HepG2 (cell line): ENCODE measurements around the gene SLC24A5. TPM values are rescaled to one million over a fixed set of nuclear protein-coding genes. Genes with fewer than 3 reads are reported as not detected.

ENCODE experiments used
- ATAC-seq: fragments of 200-7000 bp; cut with Tn5 transposase; 3 replicates; pipeline ENCODE4 v1.9.1; 2020; ENCODE audit warnings: mild to moderate bottlenecking, moderate library complexity
- BruUV-seq: library from RNA; stranded (reverse); fragments of 400-500 nt; replicated peaks from 2 replicates; lab custom pipeline; 2021; lab: Mats Ljungman, UMichigan
- CTCF ChIA-PET: fragments of 300-600 bp; formaldehyde crosslinking; extraction: SDS; loops from one replicate; lab custom pipeline; 2021; ENCODE audit warnings: low total read pairs, inconsistent platforms, low intra/inter-chr PET ratio; lab: Yijun Ruan, JAX
- POLR2A ChIA-PET: fragments of 350-600 bp; sonication (Branson Sonifier 250); formaldehyde crosslinking; loops from one replicate; lab custom pipeline; 2020; ENCODE audit warnings: antibody characterized with exemption, inconsistent platforms; lab: Yijun Ruan, JAX
- DNase-seq: peaks from one replicate; pipeline ENCODE4 v3.0.0-alpha.2; 2015; ENCODE audit warnings: low spot score
- FAIRE-seq: peaks from 3 replicates; lab custom pipeline; 2011; peaks lifted over from hg19 to GRCh38; lab: Jason Lieb, UNC
- H2AFZ ChIP-seq: one replicate; pipeline ENCODE4 v1.6.1; 2011; ENCODE audit warnings: low read length, inconsistent platforms
- H3K27ac ChIP-seq: fragments of 300-600 bp; 3 replicates; pipeline ENCODE4 v1.8.0; 2011; ENCODE audit warnings: mixed run types, mild to moderate bottlenecking, mixed read lengths, low read length, inconsistent platforms; ENCODE audit not compliant: insufficient read depth; ENCODE audit errors: extremely low read length
- H3K27me3 ChIP-seq, 2 experiments: fragments of 200-600 bp in 1 of 2; 2 replicates in 1 of 2; 3 replicates in 1 of 2; pipeline versions ENCODE4 v1.6.0 to v1.8.0; 2011; ENCODE audit warnings: low read length in 2 of 2, mild to moderate bottlenecking in 2 of 2, moderate library complexity in 2 of 2, inconsistent platforms in 1 of 2; ENCODE audit not compliant: insufficient read depth in 2 of 2, control insufficient read depth in 1 of 2
- H3K36me3 ChIP-seq, 2 experiments: fragments of 200-600 bp in 1 of 2; replicated peaks in 1 of 2; 2 replicates in 1 of 2; 3 replicates in 1 of 2; pipeline versions ENCODE4 v1.5.1 to v1.8.0; 2011; ENCODE audit warnings: low read length in 2 of 2, inconsistent platforms in 1 of 2; ENCODE audit not compliant: insufficient read depth in 2 of 2, control insufficient read depth in 1 of 2
- H3K4me1 ChIP-seq: 2 replicates; pipeline ENCODE4 v1.5.1; 2012; ENCODE audit warnings: low read length, inconsistent platforms; ENCODE audit not compliant: insufficient read depth
- H3K4me2 ChIP-seq: 2 replicates; pipeline ENCODE4 v1.6.0; 2011; ENCODE audit warnings: low read depth, low read length, inconsistent platforms
- H3K4me3 ChIP-seq, 3 experiments: fragments of 200-600 bp in 1 of 3; sonication (generic), shearing (Covaris generic) in 1 of 3; replicated peaks in 1 of 3; 2 replicates each; pipeline ENCODE4 v1.5.1; 2011 to 2016; ENCODE audit warnings: low read length in 3 of 3, inconsistent platforms in 2 of 3, low read depth in 2 of 3, mild to moderate bottlenecking in 2 of 3, control low read depth in 1 of 3, mixed read lengths in 1 of 3; ENCODE audit not compliant: insufficient read depth in 1 of 3
- H3K79me2 ChIP-seq: one replicate; pipeline ENCODE4 v1.6.1; 2011; ENCODE audit warnings: low read length, inconsistent platforms; ENCODE audit not compliant: insufficient read depth
- H3K9ac ChIP-seq: 2 replicates; pipeline ENCODE4 v1.6.0; 2011; ENCODE audit warnings: mild to moderate bottlenecking, low read depth, low read length, inconsistent platforms; ENCODE audit not compliant: insufficient read depth
- H3K9me3 ChIP-seq: 2 replicates; pipeline ENCODE4 v1.5.1; 2012; ENCODE audit warnings: mild to moderate bottlenecking, low read length
- H4K20me1 ChIP-seq: 2 replicates; pipeline ENCODE4 v1.6.0; 2011; ENCODE audit warnings: inconsistent platforms, mild to moderate bottlenecking, low read length, moderate library complexity; ENCODE audit not compliant: insufficient read depth
- AKNA ChIP-seq: sonication (generic); formaldehyde crosslinking; IDR thresholded peaks from 2 replicates; pipeline ENCODE4 v1.4.0; 2020; ENCODE audit warnings: missing genetic modification reagents, borderline replicate concordance
- ATF1 ChIP-seq: IDR thresholded peaks from 2 replicates; pipeline ENCODE4 v1.6.1; 2016; ENCODE audit warnings: mild to moderate bottlenecking, control low read depth
- CENPBD1 ChIP-seq: sonication (generic); formaldehyde crosslinking; IDR thresholded peaks from 2 replicates; pipeline ENCODE4 v1.8.0; 2022; ENCODE audit warnings: missing genetic modification reagents, low read depth, mild to moderate bottlenecking, borderline replicate concordance
- FOXK2 ChIP-seq: fragments of 450-650 bp; IDR thresholded peaks from 2 replicates; pipeline ENCODE4 v1.6.1; 2016
- HNRNPL ChIP-seq: fragments of 200-400 bp; formaldehyde crosslinking; IDR thresholded peaks from 2 replicates; pipeline ENCODE4 v1.6.1; 2017; ENCODE audit warnings: mild to moderate bottlenecking, low read depth, low read length
- MAX ChIP-seq: IDR thresholded peaks from 2 replicates; pipeline ENCODE4 v1.6.1; 2012; ENCODE audit warnings: inconsistent platforms
- PPARG ChIP-seq: conservative IDR thresholded peaks from 2 replicates; pipeline ENCODE4 v1.6.1; 2016; ENCODE audit warnings: missing biosample characterization, missing genetic modification reagents
- STAG1 ChIP-seq: sonication (generic); formaldehyde crosslinking; IDR thresholded peaks from 2 replicates; pipeline ENCODE4 v1.4.0; 2020; ENCODE audit warnings: missing genetic modification reagents
- TFDP2 ChIP-seq: sonication (generic); formaldehyde crosslinking; IDR thresholded peaks from 2 replicates; pipeline ENCODE4 v1.4.0; 2020; ENCODE audit warnings: missing genetic modification reagents
- ZNF121 ChIP-seq: sonication (generic); formaldehyde crosslinking; IDR thresholded peaks from 2 replicates; pipeline ENCODE4 v1.5.0; 2020; ENCODE audit warnings: mild to moderate bottlenecking, missing genetic modification reagents
- ZNF543 ChIP-seq: sonication (generic); formaldehyde crosslinking; IDR thresholded peaks from 2 replicates; pipeline ENCODE4 v1.4.0; 2020; ENCODE audit warnings: mild to moderate bottlenecking, missing genetic modification reagents
- ZNF572 ChIP-seq: sonication (generic); formaldehyde crosslinking; IDR thresholded peaks from 2 replicates; pipeline ENCODE4 v1.5.1; 2020; ENCODE audit warnings: mild to moderate bottlenecking, missing genetic modification reagents
- WGBS: methylation state at CpG from one replicate; pipeline ENCODE4 v1.1.6; 2017; ENCODE audit warnings: low lambda C conversion rate; 5-methylcytosine and 5-hydroxymethylcytosine counted together
- in situ Hi-C: cut with HindIII; loops from 2 replicates; pipeline ENCODE4 v1.10.0; 2017; ENCODE audit warnings: low pct_unique_long_range_greater_than_20kb; ENCODE audit not compliant: extremely low pct_ligation_motif_present
- intact Hi-C: fragments of 100-400 bp; cut with micrococcal nuclease; formaldehyde crosslinking; loops from one replicate; pipeline ENCODE4 v1.10.0; 2022; ENCODE audit not compliant: unreplicated experiment
- polyA plus RNA-seq, 8 experiments: library from polyadenylated mRNA; depleted of rRNA in 3 of 8; stranded (reverse) in 7 of 8; unstranded in 1 of 8; fragments of >200 nt; fragmentation: Illumina TruSeq in 4 of 8; extraction: Trizol in 4 of 8; gene quantifications; 2 replicates each; pipeline versions ENCODE4 v1.2.1 to v1.2.3, GENCODE V29; 2011 to 2016; ENCODE audit warnings: low read depth in 4 of 8, missing spikeins in 1 of 8, mixed read lengths in 1 of 8; ENCODE audit not compliant: insufficient read depth in 1 of 8
- total RNA-seq, 5 experiments: library from RNA; depleted of rRNA; stranded (reverse); fragments of >200 nt; fragmentation: Illumina TruSeq; extraction: Trizol; gene quantifications; 2 replicates each; pipeline ENCODE4 v1.2.3, GENCODE V29; 2016; ENCODE audit warnings: low read depth in 1 of 5
- TF ChIP-seq, protein P1 (sequence below): sonication (generic); IDR thresholded peaks from 2 replicates; pipeline ENCODE4 v1.6.1; 2016; ENCODE audit warnings: low read depth, borderline replicate concordance

Gene SLC24A5
- total and polyA plus RNA-seq, 2 of the 13 experiments (the other 11 are each of a cell fraction or from before 2014, with no cell fraction given), result not detected

- Histone ChIP-seq H4K20me1 (no peaks in the 10 kb centered on the region), H3K9me3 (no peaks in the 10 kb centered on the region), H3K4me3 (no peak overlapping the region), H3K27ac (no peak overlapping the region), H3K27me3 (no peaks in the 10 kb centered on the region), H3K9ac (no peak overlapping the region), H3K4me1 (no peaks in the 10 kb centered on the region; the same call in 1 of the 2 replicates), H3K79me2 (no peaks in the 10 kb centered on the region), H2AFZ (no peak overlapping the region), H3K4me2 (no peak overlapping the region), H3K36me3 (no peaks in the 10 kb centered on the region)
- WGBS, result 7% methylated on average over 2 of the region's 2 CpGs
- intact Hi-C loops, result no loop called here
- in situ Hi-C loops, result no loop called here
- BruUV-seq, result no TSS peak
- no peak for FAIRE-seq
- CTCF ChIA-PET, result no interaction called here
- POLR2A ChIA-PET, result no interaction called here
- no peak for ATAC-seq
- TF ChIP-seq STAG1 (CRISPR knock-in tag) (no peak), HNRNPL (no peak), PPARG (CRISPR knock-in tag) (no peak), CENPBD1 (no peak), TFDP2 (CRISPR knock-in tag) (no peak)
- no peak for DNase-seq
Observed at GRCh38 chr15:48105936-48106335, 14.9 kb upstream of the SLC24A5 start.

DNA sequence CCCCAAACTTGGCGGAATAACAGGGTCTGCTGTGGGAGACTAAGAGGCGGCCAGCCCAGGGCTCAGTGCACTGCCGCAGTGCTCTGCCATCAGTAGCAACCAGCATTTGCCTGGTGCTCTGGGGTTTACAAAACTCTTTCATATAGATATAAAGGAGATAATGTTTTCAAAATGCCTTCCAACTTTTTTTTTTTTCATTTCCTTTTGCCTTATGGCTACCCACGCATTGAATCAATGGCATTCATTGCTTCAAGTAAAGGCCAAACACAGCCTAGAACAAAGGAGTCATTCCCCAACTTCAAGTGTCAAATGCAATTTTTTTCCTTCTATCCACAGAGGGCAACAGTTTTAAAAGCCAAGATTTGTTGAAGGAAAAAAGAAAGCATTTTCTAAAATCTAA, 11.6 kb upstream of the SLC24A5 start:
- Histone ChIP-seq H3K4me3 (no peak overlapping the region), H3K36me3 (no peaks in the 10 kb centered on the region), H4K20me1 (no peaks in the 10 kb centered on the region), H3K4me1 (no peaks in the 10 kb centered on the region), H3K79me2 (no peaks in the 10 kb centered on the region), H2AFZ (no peak overlapping the region), H3K27ac (no peak overlapping the region), H3K27me3 (no peaks in the 10 kb centered on the region), H3K4me2 (no peak overlapping the region), H3K9me3 (no peaks in the 10 kb centered on the region), H3K9ac (no peak overlapping the region)
- CTCF ChIA-PET, result no interaction called here
- DNase-seq, result no peak
- in situ Hi-C loops, result no loop called here
- FAIRE-seq, result no peak
- intact Hi-C loops, result no loop called here
- no TSS peak for BruUV-seq
- ATAC-seq, result no peak
- WGBS, result 78% methylated on average over 4 of the region's 4 CpGs
- POLR2A ChIA-PET, result no interaction called here
- TF ChIP-seq AKNA (CRISPR knock-in tag), result no peak
- TF ChIP-seq ATF1 (CRISPR knock-in tag), result no peak
- no peak for TF ChIP-seq ZNF543 (CRISPR knock-in tag)
- TF ChIP-seq, protein P1, sequence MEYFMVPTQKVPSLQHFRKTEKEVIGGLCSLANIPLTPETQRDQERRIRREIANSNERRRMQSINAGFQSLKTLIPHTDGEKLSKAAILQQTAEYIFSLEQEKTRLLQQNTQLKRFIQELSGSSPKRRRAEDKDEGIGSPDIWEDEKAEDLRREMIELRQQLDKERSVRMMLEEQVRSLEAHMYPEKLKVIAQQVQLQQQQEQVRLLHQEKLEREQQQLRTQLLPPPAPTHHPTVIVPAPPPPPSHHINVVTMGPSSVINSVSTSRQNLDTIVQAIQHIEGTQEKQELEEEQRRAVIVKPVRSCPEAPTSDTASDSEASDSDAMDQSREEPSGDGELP, result no peak
- no peak for TF ChIP-seq ZNF572 (CRISPR knock-in tag)
- TF ChIP-seq MAX, result no peak
- TF ChIP-seq ZNF121 (CRISPR knock-in tag), result no peak
- TF ChIP-seq FOXK2, result no peak
